Mucosa of descending colon (tissue), 3 donors: ENCODE data around the gene HIPK3. TPM values are rescaled to one million over a fixed set of nuclear protein-coding genes. Genes with fewer than 3 reads are reported as not detected.
"Not testable (repeated sequence)": the region's sequence is repeated elsewhere in the genome, so short reads cannot be mapped to it uniquely, and the experiment has no call there.

Experiments
- ATAC-seq: fragments of 200-7000 bp; cut with Tn5 transposase; one replicate; pipeline ENCODE4 v1.9.1; 2020; ENCODE audit warnings: mild to moderate bottlenecking, moderate library complexity
- DNase-seq, 3 donors: peaks; one replicate each; pipeline ENCODE4 v3.0.0-alpha.2; 2020
- H3K36me3 ChIP-seq: fragments of 200-600 bp; one replicate; pipeline ENCODE4 v1.8.0; 2021; ENCODE audit warnings: low read depth, mild to moderate bottlenecking
- H3K4me1 ChIP-seq: fragments of 200-600 bp; one replicate; pipeline ENCODE4 v1.8.0; 2021; ENCODE audit warnings: low read depth, mild to moderate bottlenecking
- H3K4me3 ChIP-seq: fragments of 200-600 bp; one replicate; pipeline ENCODE4 v1.8.0; 2021; ENCODE audit warnings: mild to moderate bottlenecking
- H3K9me3 ChIP-seq: fragments of 200-600 bp; one replicate; pipeline ENCODE4 v1.8.0; 2021; ENCODE audit warnings: mild to moderate bottlenecking
- intact Hi-C, 2 donors: fragments of 100-400 bp; cut with DNase I in 1 of 2; cut with micrococcal nuclease in 1 of 2; formaldehyde crosslinking; loops; one replicate each; pipeline versions ENCODE4 v1.11.0 to v1.11.1; 2022; cut with DNase I, micrococcal nuclease
- total RNA-seq, 3 donors: library from RNA; stranded (reverse); fragmentation: NEBNext Ultra II Directional in 2 of 3; extraction: Animal tissue kit (Norgen Biotek cat#: 25700) in 2 of 3; gene quantifications; one replicate each; pipeline versions ENCODE4 v1.2.1 to v1.2.4, GENCODE V29; 2021 to 2023
- TF ChIP-seq, protein P1 (sequence below): fragments of 200-600 bp; IDR thresholded peaks from one replicate; pipeline ENCODE4 v1.8.0; 2022; ENCODE audit warnings: antibody characterized with exemption, mild to moderate bottlenecking
- donor health status: DM: no; HTN: no; CAD: no; lungs with moderate emphysema.
- donor health status: DM: no; HTN: no; CAD: no.
- donor health status: DM: no; HTN: yes; CAD: no.

Gene HIPK3
- total RNA-seq, 3 donors from 2014 or later: 67.0 to 254 (median 69.7) TPM

DNA sequence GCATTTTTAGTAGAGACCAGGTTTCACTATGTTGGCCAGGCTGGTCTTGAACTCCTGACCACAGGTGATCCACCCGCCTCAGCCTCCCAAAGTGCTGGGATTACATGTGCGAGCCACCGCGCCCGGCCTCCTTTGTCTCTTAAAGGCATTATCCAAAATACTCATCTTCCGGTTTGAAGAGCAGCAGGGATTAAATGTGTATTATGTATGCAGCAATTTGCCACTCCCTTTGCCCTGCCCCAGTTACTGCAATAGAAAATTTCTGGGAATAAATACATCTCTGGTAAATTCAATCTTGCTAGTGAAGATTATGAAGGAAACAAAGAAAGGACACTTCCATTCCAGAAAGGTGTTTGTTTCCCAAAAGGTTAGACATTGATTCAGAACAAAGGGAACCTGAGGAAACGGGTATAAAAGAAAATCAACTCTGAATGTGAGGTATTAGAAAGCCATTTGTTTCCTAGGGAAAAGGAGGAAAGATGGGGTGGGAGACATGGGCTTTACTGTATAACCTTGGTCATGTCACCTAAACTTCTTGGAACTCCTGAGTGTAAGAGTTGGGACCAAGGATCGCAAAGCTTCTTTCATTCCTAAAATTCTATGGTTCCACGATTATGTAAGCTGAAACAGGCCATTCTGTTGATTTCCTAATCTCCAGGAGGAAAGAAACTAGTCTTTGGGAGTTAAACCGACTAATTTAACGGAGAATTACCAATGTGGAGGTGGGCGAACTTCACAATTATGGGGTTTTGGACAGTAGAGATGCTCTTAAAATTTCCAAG lies 959 bp upstream of the HIPK3 start:
- DNase-seq (peak in 2 of 3 donors; percentile 34 to 43), ATAC-seq (no peak)
- H3K9me3 ChIP-seq: no peaks in the 10 kb centered on the region
- H3K4me3 ChIP-seq: peak overlapping the region; percentile 95
- TF ChIP-seq, protein P1, sequence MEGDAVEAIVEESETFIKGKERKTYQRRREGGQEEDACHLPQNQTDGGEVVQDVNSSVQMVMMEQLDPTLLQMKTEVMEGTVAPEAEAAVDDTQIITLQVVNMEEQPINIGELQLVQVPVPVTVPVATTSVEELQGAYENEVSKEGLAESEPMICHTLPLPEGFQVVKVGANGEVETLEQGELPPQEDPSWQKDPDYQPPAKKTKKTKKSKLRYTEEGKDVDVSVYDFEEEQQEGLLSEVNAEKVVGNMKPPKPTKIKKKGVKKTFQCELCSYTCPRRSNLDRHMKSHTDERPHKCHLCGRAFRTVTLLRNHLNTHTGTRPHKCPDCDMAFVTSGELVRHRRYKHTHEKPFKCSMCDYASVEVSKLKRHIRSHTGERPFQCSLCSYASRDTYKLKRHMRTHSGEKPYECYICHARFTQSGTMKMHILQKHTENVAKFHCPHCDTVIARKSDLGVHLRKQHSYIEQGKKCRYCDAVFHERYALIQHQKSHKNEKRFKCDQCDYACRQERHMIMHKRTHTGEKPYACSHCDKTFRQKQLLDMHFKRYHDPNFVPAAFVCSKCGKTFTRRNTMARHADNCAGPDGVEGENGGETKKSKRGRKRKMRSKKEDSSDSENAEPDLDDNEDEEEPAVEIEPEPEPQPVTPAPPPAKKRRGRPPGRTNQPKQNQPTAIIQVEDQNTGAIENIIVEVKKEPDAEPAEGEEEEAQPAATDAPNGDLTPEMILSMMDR: no peak
- H3K4me1 ChIP-seq: peaks cover 16% of the 10 kb centered on the region
- intact Hi-C loops: loop anchor here in 1 of 2 donors (10.0 kb wide), 1 partner anchor 69 kb away; no protein-coding TSS in a partner anchor
- no peaks in the 10 kb centered on the region for H3K36me3 ChIP-seq

GRCh38 chr11:33256813-33257159 lies 395 bp upstream of the HIPK3 start:
- no peaks in the 10 kb centered on the region for H3K36me3 ChIP-seq
- H3K9me3 ChIP-seq: no peaks in the 10 kb centered on the region
- ATAC-seq (no peak), DNase-seq (no peak)
- H3K4me3 ChIP-seq: peak overlapping the region; percentile 95
- TF ChIP-seq, protein P1: no peak
- H3K4me1 ChIP-seq: peaks cover 16% of the 10 kb centered on the region
- intact Hi-C loops: loop anchor here in 1 of 2 donors (10.0 kb wide), 1 partner anchor 68 kb away; no protein-coding TSS in a partner anchor

GRCh38 chr11:33257897-33258630 lies 883 bp downstream of the HIPK3 start:
- peak; percentile 79 to 87 (median 87) for DNase-seq
- TF ChIP-seq, protein P1: no peak
- intact Hi-C loops: loop anchor here in 1 of 2 donors (10.0 kb wide), 1 partner anchor 67 kb away; no protein-coding TSS in a partner anchor

DNA sequence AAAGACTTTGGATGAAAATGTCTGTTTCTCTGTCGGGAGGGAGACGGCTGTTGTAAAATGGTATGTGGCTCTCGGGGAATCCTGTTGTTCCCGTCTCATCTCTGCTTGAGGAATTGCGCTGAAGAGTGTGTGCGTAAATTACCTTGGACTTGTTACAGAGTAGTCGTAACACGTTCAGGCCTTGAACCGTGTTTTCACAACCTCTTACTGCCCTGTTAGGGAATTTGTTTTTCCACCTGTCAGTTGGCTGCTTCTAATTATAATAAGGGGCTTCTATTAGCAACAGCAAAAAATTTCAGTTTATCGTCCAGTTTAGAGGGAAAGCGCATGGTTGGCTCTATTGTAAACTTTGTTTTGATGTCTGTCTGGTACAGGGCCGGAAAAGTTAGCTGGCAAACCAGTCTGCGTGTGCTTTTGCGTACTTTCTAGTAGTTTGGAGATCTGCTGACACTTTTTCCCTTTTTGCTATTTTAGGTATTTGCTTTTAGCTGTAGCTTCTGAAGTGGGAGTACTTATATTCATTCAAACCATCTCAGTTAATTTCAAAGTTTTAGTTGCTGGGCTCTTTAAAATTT lies 1.5 kb downstream of the HIPK3 start:
- H3K4me1 ChIP-seq: peaks cover 16% of the 10 kb centered on the region
- TF ChIP-seq, protein P1: no peak
- intact Hi-C loops: loop anchor here in 1 of 2 donors (10.0 kb wide), 1 partner anchor 66 kb away; no protein-coding TSS in a partner anchor
- no peak for DNase-seq
- peak; percentile 23 for ATAC-seq
- no peaks in the 10 kb centered on the region for H3K36me3 ChIP-seq
- H3K4me3 ChIP-seq: peak overlapping the region; percentile 95
- H3K9me3 ChIP-seq: no peaks in the 10 kb centered on the region

More at GRCh38 chr11:33257897-33258630, 883 bp downstream of the HIPK3 start:
- no peaks in the 10 kb centered on the region for H3K9me3 ChIP-seq
- peaks cover 16% of the 10 kb centered on the region for H3K4me1 ChIP-seq
- no peaks in the 10 kb centered on the region for H3K36me3 ChIP-seq
- peak overlapping the region; percentile 95 for H3K4me3 ChIP-seq
- ATAC-seq: peak; percentile 75

DNA sequence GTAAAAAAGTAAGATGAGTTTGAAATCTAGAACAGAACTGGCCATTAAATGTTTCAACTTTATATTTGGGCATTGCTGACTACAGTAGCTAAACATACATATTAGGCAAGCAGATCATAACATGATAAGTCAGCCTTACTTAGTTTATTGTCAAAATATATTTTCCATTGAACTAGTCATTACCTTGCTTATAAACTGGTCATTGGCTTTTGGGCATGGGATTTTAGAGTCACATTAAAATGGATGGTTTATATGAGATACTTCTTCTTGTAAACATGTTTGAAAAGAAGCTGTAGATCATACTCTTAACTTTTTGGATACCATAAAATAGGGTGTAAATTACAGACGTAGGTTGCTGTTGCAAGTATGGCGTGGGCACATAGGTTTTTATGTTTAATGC lies 2.7 kb downstream of the HIPK3 start:
- intact Hi-C loops: loop anchor here (10.0 kb wide), 1 partner anchor 65 kb away; no protein-coding TSS in a partner anchor
- H3K4me3 ChIP-seq: no peak overlapping the region
- ATAC-seq: no peak
- H3K9me3 ChIP-seq: no peaks in the 10 kb centered on the region
- no peaks in the 10 kb centered on the region for H3K36me3 ChIP-seq
- peaks cover 16% of the 10 kb centered on the region for H3K4me1 ChIP-seq
- TF ChIP-seq, protein P1: no peak
- no peak for DNase-seq

GRCh38 chr11:33261350-33261749 lies 4.2 kb downstream of the HIPK3 start:
- H3K4me3 ChIP-seq, H3K9me3 ChIP-seq, DNase-seq, H3K36me3 ChIP-seq, ATAC-seq: not testable (repeated sequence)
- intact Hi-C loops: loop anchor here in 1 of 2 donors (10.0 kb wide), 1 partner anchor 63 kb away; no protein-coding TSS in a partner anchor
- H3K4me1 ChIP-seq: peaks cover 16% of the 10 kb centered on the region
